Gastrocnemius medialis (tissue), 4 donors: ENCODE results near the gene CTNNA2. TPM values are rescaled to one million over a fixed set of nuclear protein-coding genes. Genes with fewer than 3 reads are reported as not detected.

ENCODE experiments used
- ATAC-seq, 2 donors: fragments of 150-250 bp; one replicate each; pipeline ENCODE4 v1.9.1; 2016
- DNase-seq, 2 donors: peaks; one replicate each; pipeline ENCODE4 v3.0.0-alpha.2; 2019
- H3K27ac ChIP-seq, 4 donors: fragments of 200-600 bp; sonication (generic); 1 replicate in 1 of 4; 2 replicates in 3 of 4; pipeline ENCODE4 v1.5.1; 2016 to 2018; ENCODE audit warnings: mild to moderate bottlenecking in 2 of 4, moderate library complexity in 1 of 4
- H3K27me3 ChIP-seq, 3 donors: fragments of 200-600 bp; sonication (generic) in 2 of 3; 1 replicate in 1 of 3; 2 replicates in 2 of 3; pipeline versions ENCODE4 v1.5.1 to v1.6.0; 2016 to 2019; ENCODE audit warnings: mild to moderate bottlenecking in 1 of 3, moderate library complexity in 1 of 3
- H3K36me3 ChIP-seq, 2 donors: fragments of 200-600 bp; sonication (generic) in 1 of 2; one replicate each; pipeline ENCODE4 v1.5.1; 2017 to 2018
- H3K4me1 ChIP-seq, 2 donors: fragments of 200-600 bp; sonication (generic) in 1 of 2; one replicate each; pipeline ENCODE4 v1.5.1; 2016 to 2017; ENCODE audit warnings: mild to moderate bottlenecking in 2 of 2
- H3K4me3 ChIP-seq, 4 donors: fragments of 200-600 bp; sonication (generic) in 3 of 4; 1 replicate in 1 of 4; 2 replicates in 3 of 4; pipeline ENCODE4 v1.5.1; 2016 to 2019; ENCODE audit warnings: mild to moderate bottlenecking in 2 of 4
- H3K9me3 ChIP-seq, 3 donors: fragments of 200-600 bp; sonication (generic) in 2 of 3; 1 replicate in 1 of 3; 2 replicates in 2 of 3; pipeline ENCODE4 v1.5.1; 2016 to 2019
- POLR2A ChIP-seq, 2 donors: fragments of 450-650 bp; IDR thresholded peaks; one replicate each; pipeline ENCODE4 v1.6.1; 2017; ENCODE audit warnings: antibody characterized with exemption in 2 of 2, mild to moderate bottlenecking in 2 of 2, moderate library complexity in 2 of 2
- in situ Hi-C, 4 donors: fragments of 200-750 bp; cut with MboI; loops; one replicate each; pipeline versions ENCODE4 v1.15.0 to v1.8.0; 2017; ENCODE audit warnings: low sequenced_read_pairs in 4 of 4
- intact Hi-C: fragments of 100-400 bp; cut with DNase I; formaldehyde crosslinking; loops from one replicate; pipeline ENCODE4 v1.15.1; 2023; ENCODE audit warnings: low total_unique reads
- total RNA-seq, 4 donors: library from RNA; depleted of rRNA; stranded (reverse); fragments of >200 nt; gene quantifications; one replicate each; pipeline versions ENCODE4 v1.1.0 to v1.2.3, GENCODE V29; 2016
- TF ChIP-seq, protein P1 (sequence below), 5 experiments: fragments of 450-650 bp in 3 of 5; fragments of 200-600 bp in 2 of 5; sonication (generic) in 2 of 5; IDR thresholded peaks in 4 of 5; conservative IDR thresholded peaks in 1 of 5; 1 replicate in 4 of 5; 2 replicates in 1 of 5; pipeline ENCODE4 v1.5.1; 2016 to 2019; ENCODE audit warnings: antibody characterized with exemption in 5 of 5, mild to moderate bottlenecking in 3 of 5, moderate library complexity in 3 of 5

Gene CTNNA2
- total RNA-seq, 4 donors from 2014 or later = not detected

DNA sequence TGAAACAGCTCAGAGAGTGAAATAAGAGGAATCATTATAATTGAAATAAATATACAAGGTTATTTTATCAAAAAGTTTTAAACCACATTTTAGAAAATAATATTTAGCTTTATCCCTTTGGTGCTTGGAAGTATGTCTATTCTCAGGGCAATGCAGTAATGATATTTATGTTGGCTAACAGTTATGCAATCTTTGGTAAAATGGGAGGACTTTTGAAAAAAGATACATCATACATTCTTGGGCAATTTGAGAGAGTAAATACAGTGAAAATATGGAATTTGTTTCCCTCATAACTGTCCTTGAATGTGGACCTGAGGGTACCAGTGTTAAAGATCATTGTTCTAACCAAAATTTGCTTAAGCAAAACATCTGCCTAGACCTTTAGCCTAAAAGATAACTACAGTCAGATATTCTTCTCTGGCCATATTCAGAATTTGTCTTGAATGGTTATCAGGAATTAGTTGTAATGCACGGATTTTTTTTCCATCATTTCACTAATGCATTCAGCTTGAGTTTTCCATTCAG is 654.5 kb downstream of the CTNNA2 start:
- no peak for TF ChIP-seq POLR2A (IDR thresholded peaks at IDR 0.05)
- TF ChIP-seq, protein P1, sequence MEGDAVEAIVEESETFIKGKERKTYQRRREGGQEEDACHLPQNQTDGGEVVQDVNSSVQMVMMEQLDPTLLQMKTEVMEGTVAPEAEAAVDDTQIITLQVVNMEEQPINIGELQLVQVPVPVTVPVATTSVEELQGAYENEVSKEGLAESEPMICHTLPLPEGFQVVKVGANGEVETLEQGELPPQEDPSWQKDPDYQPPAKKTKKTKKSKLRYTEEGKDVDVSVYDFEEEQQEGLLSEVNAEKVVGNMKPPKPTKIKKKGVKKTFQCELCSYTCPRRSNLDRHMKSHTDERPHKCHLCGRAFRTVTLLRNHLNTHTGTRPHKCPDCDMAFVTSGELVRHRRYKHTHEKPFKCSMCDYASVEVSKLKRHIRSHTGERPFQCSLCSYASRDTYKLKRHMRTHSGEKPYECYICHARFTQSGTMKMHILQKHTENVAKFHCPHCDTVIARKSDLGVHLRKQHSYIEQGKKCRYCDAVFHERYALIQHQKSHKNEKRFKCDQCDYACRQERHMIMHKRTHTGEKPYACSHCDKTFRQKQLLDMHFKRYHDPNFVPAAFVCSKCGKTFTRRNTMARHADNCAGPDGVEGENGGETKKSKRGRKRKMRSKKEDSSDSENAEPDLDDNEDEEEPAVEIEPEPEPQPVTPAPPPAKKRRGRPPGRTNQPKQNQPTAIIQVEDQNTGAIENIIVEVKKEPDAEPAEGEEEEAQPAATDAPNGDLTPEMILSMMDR (IDR thresholded peaks at IDR 0.05 in 4 of 5, conservative IDR thresholded peaks at IDR 0.05 in 1 of 5) = no peak
- no peak overlapping the region for H3K27ac ChIP-seq
- intact Hi-C loops = no loop called here
- H3K36me3 ChIP-seq = no peaks in the 10 kb centered on the region
- H3K4me3 ChIP-seq = no peak overlapping the region
- H3K27me3 ChIP-seq = no peaks in the 10 kb centered on the region
- ATAC-seq = no peak
- in situ Hi-C loops = no loop called here
- no peak for DNase-seq
- H3K4me1 ChIP-seq = no peaks in the 10 kb centered on the region
- no peaks in the 10 kb centered on the region for H3K9me3 ChIP-seq

GRCh38 chr2:80168037-80168436 is 655.2 kb downstream of the CTNNA2 start:
- in situ Hi-C loops (no loop called here), intact Hi-C loops (no loop called here)
- DNase-seq (no peak), ATAC-seq (no peak)
- Histone ChIP-seq H3K27me3 (no peaks in the 10 kb centered on the region), H3K9me3 (no peaks in the 10 kb centered on the region), H3K36me3 (no peaks in the 10 kb centered on the region), H3K4me3 (no peak overlapping the region), H3K4me1 (no peaks in the 10 kb centered on the region), H3K27ac (no peak overlapping the region)
- TF ChIP-seq, protein P1 (IDR thresholded peaks at IDR 0.05 in 4 of 5, conservative IDR thresholded peaks at IDR 0.05 in 1 of 5) = no peak
- no peak for TF ChIP-seq POLR2A (IDR thresholded peaks at IDR 0.05)

GRCh38 chr2:80168801-80169200 is 656.0 kb downstream of the CTNNA2 start:
- DNase-seq (no peak), ATAC-seq (no peak)
- TF ChIP-seq POLR2A (IDR thresholded peaks at IDR 0.05) = no peak
- TF ChIP-seq, protein P1 (IDR thresholded peaks at IDR 0.05 in 4 of 5, conservative IDR thresholded peaks at IDR 0.05 in 1 of 5) = no peak
- Histone ChIP-seq H3K27me3 (no peaks in the 10 kb centered on the region), H3K36me3 (no peaks in the 10 kb centered on the region), H3K9me3 (no peaks in the 10 kb centered on the region), H3K4me1 (no peaks in the 10 kb centered on the region), H3K27ac (no peak overlapping the region), H3K4me3 (no peak overlapping the region)
- in situ Hi-C loops (no loop called here), intact Hi-C loops (no loop called here)

- ATAC-seq = no peak
- intact Hi-C loops (no loop called here), in situ Hi-C loops (no loop called here)
- no peaks in the 10 kb centered on the region for H3K9me3 ChIP-seq
- no peak overlapping the region for H3K4me3 ChIP-seq
- DNase-seq = no peak
- H3K36me3 ChIP-seq = no peaks in the 10 kb centered on the region
- TF ChIP-seq, protein P1 (IDR thresholded peaks at IDR 0.05 in 4 of 5, conservative IDR thresholded peaks at IDR 0.05 in 1 of 5) = no peak
- no peak for TF ChIP-seq POLR2A (IDR thresholded peaks at IDR 0.05)
- no peaks in the 10 kb centered on the region for H3K27me3 ChIP-seq
- no peaks in the 10 kb centered on the region for H3K4me1 ChIP-seq
- no peak overlapping the region for H3K27ac ChIP-seq
These were observed 657.2 kb downstream of the CTNNA2 start for GRCh38 chr2:80169811-80170594.
